ENCODE measurements around the gene MARK2.

DNA sequence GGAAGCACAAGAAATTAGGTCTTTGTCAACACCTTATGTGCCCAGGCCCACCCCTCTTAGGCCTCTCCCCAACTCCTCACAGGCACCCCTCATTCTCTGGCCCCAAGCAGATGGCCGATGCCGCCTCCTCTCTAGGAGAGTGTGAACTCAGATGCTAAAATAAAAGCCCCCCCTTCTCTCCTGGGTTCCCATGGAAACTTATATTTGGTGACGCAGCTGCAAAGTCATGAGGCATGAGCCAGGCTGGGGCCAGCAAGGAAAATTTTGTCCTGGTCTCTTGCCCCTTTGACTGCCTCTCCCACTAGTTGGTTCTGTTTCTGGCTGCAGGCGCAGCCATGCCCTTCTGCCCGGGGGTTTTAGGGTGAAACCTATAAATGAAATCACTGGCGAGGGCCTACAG lies 66.3 kb downstream of the MARK2 start:
- no peak for TF ChIP-seq MAX (IDR thresholded peaks at IDR 0.05; ENCODE audit: low read depth, low read length)
- TF ChIP-seq BHLHE40 (IDR thresholded peaks at IDR 0.05; ENCODE audit: borderline replicate concordance in 1 of 2, low read depth in 2 of 2, low read length in 1 of 2), result no peak
- no peak for TF ChIP-seq ZBTB33 (IDR thresholded peaks at IDR 0.05)
- no peak for TF ChIP-seq RCOR1 (conservative IDR thresholded peaks at IDR 0.05; ENCODE audit: low read depth, low read length)
- TF ChIP-seq ZSCAN29 (IDR thresholded peaks at IDR 0.05), result no peak
- TF ChIP-seq GABPA (IDR thresholded peaks at IDR 0.05; ENCODE audit: low read depth), result no peak
- no peak for TF ChIP-seq RAD21 (IDR thresholded peaks at IDR 0.05; ENCODE audit: insufficient read depth, low read depth, low read length)

Data from GM12878 (cell line).